RPMI7951 (cell line): ENCODE data around the gene SCN5A. TPM values are rescaled to one million over a fixed set of nuclear protein-coding genes. Genes with fewer than 3 reads are reported as not detected.

Experiments used
- DNase-seq: peaks from one replicate; pipeline ENCODE4 v3.0.0-alpha.2; 2012; ENCODE audit warnings: low read depth
- total RNA-seq: library from RNA; depleted of rRNA; stranded (reverse); fragments of >200 nt; shearing (Covaris generic); gene quantifications from 2 replicates; pipeline ENCODE4 v1.2.3, GENCODE V29; 2014

The SCN5A gene
- total RNA-seq, 1 experiment from 2014 or later: under 0.01 TPM

GRCh38 chr3:38560996-38561717, 88.3 kb downstream of the SCN5A start:
- no peak for DNase-seq

GRCh38 chr3:38560284-38560683, 89.2 kb downstream of the SCN5A start:
- DNase-seq: no peak

GRCh38 chr3:38558864-38559263, 90.6 kb downstream of the SCN5A start:
- no peak for DNase-seq

- DNase-seq: no peak
These were observed 92.7 kb downstream of the SCN5A start for GRCh38 chr3:38556640-38557358.

GRCh38 chr3:38555926-38556325, 93.6 kb downstream of the SCN5A start:
- DNase-seq: no peak

- DNase-seq: no peak
These were observed 94.2 kb downstream of the SCN5A start for GRCh38 chr3:38555149-38555840.

GRCh38 chr3:38554127-38554827, 95.2 kb downstream of the SCN5A start:
- DNase-seq: no peak

GRCh38 chr3:38553071-38553470, 96.4 kb downstream of the SCN5A start:
- no peak for DNase-seq

- DNase-seq: no peak
These were observed 97.1 kb downstream of the SCN5A start for GRCh38 chr3:38552364-38552763.

- DNase-seq: no peak
These were observed 98.3 kb downstream of the SCN5A start for GRCh38 chr3:38551026-38551832.

- DNase-seq: no peak
These were observed 99.3 kb downstream of the SCN5A start for GRCh38 chr3:38549957-38550840.

GRCh38 chr3:38549486-38549885, 100.0 kb downstream of the SCN5A start:
- no peak for DNase-seq

- no peak for DNase-seq
These were observed 100.4 kb downstream of the SCN5A start for GRCh38 chr3:38549082-38549481.

- DNase-seq: peak; percentile 56
These were observed 101.1 kb downstream of the SCN5A start for GRCh38 chr3:38548154-38548931.

- no peak for DNase-seq
These were observed 103.5 kb downstream of the SCN5A start for GRCh38 chr3:38545983-38546382.

GRCh38 chr3:38545550-38545949, 103.9 kb downstream of the SCN5A start:
- DNase-seq: no peak

- no peak for DNase-seq
These were observed 104.6 kb downstream of the SCN5A start for GRCh38 chr3:38544926-38545325.

- peak; percentile 32 for DNase-seq
These were observed 105.9 kb downstream of the SCN5A start for GRCh38 chr3:38543586-38543985.
